K562 (cell line): ENCODE measurements around the gene MALAT1. TPM values are rescaled to one million over a fixed set of nuclear protein-coding genes. Genes with fewer than 3 reads are reported as not detected.
A peak's percentile ranks its signal among the peaks of the same experiment; 100 is the strongest.

Experiments used
- ADNP ChIP-seq: fragments of 200-800 bp; sonication (Bioruptor generic); IDR thresholded peaks from 2 replicates; pipeline ENCODE4 v1.6.1; 2016; ENCODE audit warnings: missing genetic modification characterization, missing compliant biosample characterization
- ATF4 ChIP-seq: fragments of 450-650 bp; formaldehyde crosslinking; IDR thresholded peaks from 2 replicates; pipeline ENCODE4 v1.4.0; 2022; ENCODE audit warnings: mild to moderate bottlenecking, moderate library complexity
- DNMT1 ChIP-seq: fragments of 450-650 bp; IDR thresholded peaks from 2 replicates; pipeline ENCODE4 v1.6.1; 2016; ENCODE audit warnings: antibody characterized with exemption, mild to moderate bottlenecking
- DPF2 ChIP-seq: fragments of 450-650 bp; IDR thresholded peaks from 2 replicates; pipeline ENCODE4 v1.6.1; 2016
- E2F4 ChIP-seq: sonication (generic); formaldehyde crosslinking; IDR thresholded peaks from 2 replicates; pipeline ENCODE4 v1.8.0; 2022; ENCODE audit warnings: mild to moderate bottlenecking, low read depth, missing genetic modification reagents
- EGR1 ChIP-seq: fragments of 450-650 bp; conservative IDR thresholded peaks from 2 replicates; pipeline ENCODE4 v1.6.1; 2017; ENCODE audit warnings: mild to moderate bottlenecking
- FIP1L1 ChIP-seq: fragments of 200-400 bp; formaldehyde crosslinking; IDR thresholded peaks from 2 replicates; pipeline ENCODE4 v1.6.1; 2018; ENCODE audit warnings: mild to moderate bottlenecking, low read depth, low read length; ENCODE audit not compliant: poor library complexity, severe bottlenecking
- HES1 ChIP-seq: fragments of 450-650 bp; IDR thresholded peaks from 2 replicates; pipeline ENCODE4 v1.6.1; 2016; ENCODE audit warnings: low read depth, mild to moderate bottlenecking, moderate library complexity
- NCOA1 ChIP-seq: fragments of 450-650 bp; IDR thresholded peaks from 2 replicates; pipeline ENCODE4 v1.6.1; 2016; ENCODE audit warnings: low read depth
- NCOA2 ChIP-seq, 2 experiments: fragments of 450-650 bp; IDR thresholded peaks; 2 replicates each; pipeline ENCODE4 v1.6.1; 2018; ENCODE audit warnings: mild to moderate bottlenecking in 2 of 2, moderate library complexity in 1 of 2; ENCODE audit not compliant: partially characterized antibody in 2 of 2
- NR3C1 ChIP-seq: sonication (generic); formaldehyde crosslinking; IDR thresholded peaks from 2 replicates; pipeline ENCODE4 v1.8.1; 2022; ENCODE audit warnings: missing genetic modification reagents
- RBM22 ChIP-seq: fragments of 200-400 bp; formaldehyde crosslinking; IDR thresholded peaks from 2 replicates; pipeline ENCODE4 v1.6.1; 2018; ENCODE audit warnings: low read length, low read depth; ENCODE audit not compliant: poor library complexity, severe bottlenecking
- U2AF1 ChIP-seq: fragments of 200-400 bp; formaldehyde crosslinking; optimal IDR thresholded peaks from 2 replicates; pipeline ENCODE3; 2017; ENCODE audit warnings: mild to moderate bottlenecking, low read depth, low read length, moderate library complexity
- ZC3H8 ChIP-seq: fragments of 450-650 bp; IDR thresholded peaks from 2 replicates; pipeline ENCODE4 v1.6.1; 2017
- ZNF263 ChIP-seq: sonication (generic); formaldehyde crosslinking; IDR thresholded peaks from 2 replicates; pipeline ENCODE4 v1.8.0; 2022; ENCODE audit warnings: mild to moderate bottlenecking, missing genetic modification reagents, borderline replicate concordance
- ZNF316 ChIP-seq: fragments of 450-650 bp; IDR thresholded peaks from 2 replicates; pipeline ENCODE4 v1.6.1; 2016
- ZNF445 ChIP-seq: fragments of 250-450 bp; sonication (Bioruptor Pico); IDR thresholded peaks from 2 replicates; pipeline ENCODE4 v1.4.0; 2020; ENCODE audit warnings: low read depth, mild to moderate bottlenecking, moderate library complexity
- ZNF551 ChIP-seq: fragments of 250-450 bp; sonication (Bioruptor Pico); IDR thresholded peaks from 2 replicates; pipeline ENCODE4 v1.5.0; 2021; ENCODE audit warnings: mild to moderate bottlenecking, moderate library complexity
- ZNF780A ChIP-seq: fragments of 250-450 bp; sonication (Bioruptor Pico); IDR thresholded peaks from 2 replicates; pipeline ENCODE4 v1.5.0; 2021; ENCODE audit warnings: mild to moderate bottlenecking
- polyA plus RNA-seq, 8 experiments: library from polyadenylated mRNA; depleted of rRNA in 4 of 8; stranded (reverse) in 5 of 8; unstranded in 3 of 8; fragments of >200 nt; fragmentation: Nextera tagmentation in 2 of 8; fragmentation: Illumina TruSeq in 1 of 8; extraction: Ambion mirVana in 2 of 8; extraction: Trizol in 1 of 8; gene quantifications; 2 replicates each; pipeline versions ENCODE4 v1.2.1 to v1.2.3, GENCODE V29; 2011 to 2014; ENCODE audit warnings: inconsistent platforms in 1 of 8, missing spikeins in 1 of 8
- total RNA-seq, 7 experiments: library from RNA; depleted of rRNA in 6 of 7; stranded (reverse); fragments of >200 nt in 6 of 7; fragmentation: Illumina TruSeq in 2 of 7; extraction: Trizol in 2 of 7; gene quantifications; 2 replicates each; pipeline versions ENCODE4 v1.2.1 to v1.2.3, GENCODE V29; 2011 to 2021; ENCODE audit warnings: low replicate concordance in 1 of 7
- TF ChIP-seq, protein P1 (sequence below): fragments of 250-450 bp; sonication (Bioruptor Pico); IDR thresholded peaks from 2 replicates; pipeline ENCODE4 v1.4.0; 2020; ENCODE audit warnings: mild to moderate bottlenecking, moderate library complexity
- TF ChIP-seq, protein P2 (sequence below): fragments of 250-450 bp; sonication (Bioruptor Pico); IDR thresholded peaks from 2 replicates; pipeline ENCODE4 v1.5.0; 2021
- TF ChIP-seq, protein P3 (sequence below): sonication (generic); formaldehyde crosslinking; IDR thresholded peaks from 2 replicates; pipeline ENCODE4 v1.8.0; 2022; ENCODE audit warnings: mild to moderate bottlenecking, missing genetic modification reagents, borderline replicate concordance

MALAT1 gene
- total and polyA plus RNA-seq, 9 of the 15 experiments (the other 6 are each of a cell fraction or from before 2014, with no cell fraction given): 363 to 8,715 (median 2,351) TPM

GRCh38 chr11:65498977-65499712 lies at the start of gene MALAT1 (continued):
- TF ChIP-seq HES1 (no peak; the same call in none of the 2 replicates), ADNP (tag) (no peak), NCOA1 (peak; percentile 61; the same call in 1 of the 2 replicates), U2AF1 (no peak), RBM22 (no peak), ZNF445 (peak; percentile 99), ZNF780A (peak; percentile 97), NR3C1 (CRISPR knock-in tag) (no peak), DNMT1 (0 out of 2 replicates have a peak, but pooled peaks have one; percentile 18), ZNF316 (no peak), E2F4 (CRISPR knock-in tag) (no peak), NCOA2 (IDR thresholded peaks at IDR 0.05; ENCODE audit: partially characterized antibody in 2 of 2) (no peak), EGR1 (no peak), FIP1L1 (no peak), ZNF551 (CRISPR knock-in tag) (peak; percentile 99), ZNF263 (CRISPR knock-in tag) (peak; percentile 46; the same call in 1 of the 2 replicates), ZC3H8 (0 out of 2 replicates have a peak, but pooled peaks have one; percentile 25), ATF4 (CRISPR knock-in tag) (peak; percentile 66), DPF2 (no peak)
- TF ChIP-seq, protein P1, sequence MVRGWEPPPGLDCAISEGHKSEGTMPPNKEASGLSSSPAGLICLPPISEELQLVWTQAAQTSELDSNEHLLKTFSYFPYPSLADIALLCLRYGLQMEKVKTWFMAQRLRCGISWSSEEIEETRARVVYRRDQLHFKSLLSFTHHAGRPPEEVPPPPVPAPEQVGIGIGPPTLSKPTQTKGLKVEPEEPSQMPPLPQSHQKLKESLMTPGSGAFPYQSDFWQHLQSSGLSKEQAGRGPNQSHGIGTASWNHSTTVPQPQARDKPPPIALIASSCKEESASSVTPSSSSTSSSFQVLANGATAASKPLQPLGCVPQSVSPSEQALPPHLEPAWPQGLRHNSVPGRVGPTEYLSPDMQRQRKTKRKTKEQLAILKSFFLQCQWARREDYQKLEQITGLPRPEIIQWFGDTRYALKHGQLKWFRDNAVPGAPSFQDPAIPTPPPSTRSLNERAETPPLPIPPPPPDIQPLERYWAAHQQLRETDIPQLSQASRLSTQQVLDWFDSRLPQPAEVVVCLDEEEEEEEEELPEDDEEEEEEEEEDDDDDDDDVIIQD (CRISPR knock-in tag): no peak
- TF ChIP-seq, protein P2, sequence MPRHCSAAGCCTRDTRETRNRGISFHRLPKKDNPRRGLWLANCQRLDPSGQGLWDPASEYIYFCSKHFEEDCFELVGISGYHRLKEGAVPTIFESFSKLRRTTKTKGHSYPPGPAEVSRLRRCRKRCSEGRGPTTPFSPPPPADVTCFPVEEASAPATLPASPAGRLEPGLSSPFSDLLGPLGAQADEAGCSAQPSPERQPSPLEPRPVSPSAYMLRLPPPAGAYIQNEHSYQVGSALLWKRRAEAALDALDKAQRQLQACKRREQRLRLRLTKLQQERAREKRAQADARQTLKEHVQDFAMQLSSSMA (CRISPR knock-in tag): peak; percentile 94
- TF ChIP-seq, protein P3, sequence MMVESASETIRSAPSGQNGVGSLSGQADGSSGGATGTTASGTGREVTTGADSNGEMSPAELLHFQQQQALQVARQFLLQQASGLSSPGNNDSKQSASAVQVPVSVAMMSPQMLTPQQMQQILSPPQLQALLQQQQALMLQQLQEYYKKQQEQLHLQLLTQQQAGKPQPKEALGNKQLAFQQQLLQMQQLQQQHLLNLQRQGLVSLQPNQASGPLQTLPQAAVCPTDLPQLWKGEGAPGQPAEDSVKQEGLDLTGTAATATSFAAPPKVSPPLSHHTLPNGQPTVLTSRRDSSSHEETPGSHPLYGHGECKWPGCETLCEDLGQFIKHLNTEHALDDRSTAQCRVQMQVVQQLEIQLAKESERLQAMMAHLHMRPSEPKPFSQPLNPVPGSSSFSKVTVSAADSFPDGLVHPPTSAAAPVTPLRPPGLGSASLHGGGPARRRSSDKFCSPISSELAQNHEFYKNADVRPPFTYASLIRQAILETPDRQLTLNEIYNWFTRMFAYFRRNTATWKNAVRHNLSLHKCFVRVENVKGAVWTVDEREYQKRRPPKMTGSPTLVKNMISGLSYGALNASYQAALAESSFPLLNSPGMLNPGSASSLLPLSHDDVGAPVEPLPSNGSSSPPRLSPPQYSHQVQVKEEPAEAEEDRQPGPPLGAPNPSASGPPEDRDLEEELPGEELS (CRISPR knock-in tag): no peak
